Kidney epithelial cell (primary cell): ENCODE data around the gene KCNMA1. TPM values are rescaled to one million over a fixed set of nuclear protein-coding genes. Genes with fewer than 3 reads are reported as not detected.

Experiments used
- DNase-seq: peaks from one replicate; pipeline ENCODE4 v3.0.0-alpha.2; 2010; ENCODE audit warnings: low read depth
- H3K27me3 ChIP-seq: 2 replicates; pipeline ENCODE4 v1.6.0; 2011; ENCODE audit warnings: low read length; ENCODE audit not compliant: control insufficient read depth, insufficient read depth
- H3K36me3 ChIP-seq: 2 replicates; pipeline ENCODE4 v1.5.1; 2011; ENCODE audit warnings: low read length; ENCODE audit not compliant: control insufficient read depth, insufficient read depth
- H3K4me3 ChIP-seq: 2 replicates; pipeline ENCODE4 v1.5.1; 2011; ENCODE audit warnings: low read depth, mild to moderate bottlenecking, control low read depth, low read length
- total RNA-seq: library from RNA; depleted of rRNA; stranded (reverse); fragments of >200 nt; gene quantifications from 2 replicates; pipeline ENCODE4 v1.2.3, GENCODE V29; 2015
- TF ChIP-seq, protein P1 (sequence below): IDR thresholded peaks from 2 replicates; pipeline ENCODE4 v1.5.1; 2011; ENCODE audit warnings: mild to moderate bottlenecking, moderate library complexity, low read length, control low read depth, inconsistent platforms; ENCODE audit not compliant: insufficient read depth, poor library complexity, severe bottlenecking

Gene KCNMA1
- total RNA-seq, 1 donor from 2014 or later: 18.9 TPM

- DNase-seq: no peak
- Histone ChIP-seq H3K4me3 (no peak overlapping the region), H3K27me3 (no peaks in the 10 kb centered on the region), H3K36me3 (no peaks in the 10 kb centered on the region)
- TF ChIP-seq, protein P1, sequence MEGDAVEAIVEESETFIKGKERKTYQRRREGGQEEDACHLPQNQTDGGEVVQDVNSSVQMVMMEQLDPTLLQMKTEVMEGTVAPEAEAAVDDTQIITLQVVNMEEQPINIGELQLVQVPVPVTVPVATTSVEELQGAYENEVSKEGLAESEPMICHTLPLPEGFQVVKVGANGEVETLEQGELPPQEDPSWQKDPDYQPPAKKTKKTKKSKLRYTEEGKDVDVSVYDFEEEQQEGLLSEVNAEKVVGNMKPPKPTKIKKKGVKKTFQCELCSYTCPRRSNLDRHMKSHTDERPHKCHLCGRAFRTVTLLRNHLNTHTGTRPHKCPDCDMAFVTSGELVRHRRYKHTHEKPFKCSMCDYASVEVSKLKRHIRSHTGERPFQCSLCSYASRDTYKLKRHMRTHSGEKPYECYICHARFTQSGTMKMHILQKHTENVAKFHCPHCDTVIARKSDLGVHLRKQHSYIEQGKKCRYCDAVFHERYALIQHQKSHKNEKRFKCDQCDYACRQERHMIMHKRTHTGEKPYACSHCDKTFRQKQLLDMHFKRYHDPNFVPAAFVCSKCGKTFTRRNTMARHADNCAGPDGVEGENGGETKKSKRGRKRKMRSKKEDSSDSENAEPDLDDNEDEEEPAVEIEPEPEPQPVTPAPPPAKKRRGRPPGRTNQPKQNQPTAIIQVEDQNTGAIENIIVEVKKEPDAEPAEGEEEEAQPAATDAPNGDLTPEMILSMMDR: no peak
These were observed 92.0 kb downstream of the KCNMA1 start for GRCh38 chr10:77545585-77545984.

- TF ChIP-seq, protein P1: no peak
These were observed 93.0 kb downstream of the KCNMA1 start for GRCh38 chr10:77544617-77545016.

GRCh38 chr10:77542710-77543259 is 94.8 kb downstream of the KCNMA1 start:
- Histone ChIP-seq H3K27me3 (no peaks in the 10 kb centered on the region), H3K4me3 (no peak overlapping the region), H3K36me3 (no peaks in the 10 kb centered on the region)
- TF ChIP-seq, protein P1: no peak
- no peak for DNase-seq

More at GRCh38 chr10:77544617-77545016, 93.0 kb downstream of the KCNMA1 start:
- Histone ChIP-seq H3K4me3 (no peak overlapping the region), H3K36me3 (no peaks in the 10 kb centered on the region), H3K27me3 (no peaks in the 10 kb centered on the region)
- DNase-seq: no peak

GRCh38 chr10:77541944-77542343 is 95.7 kb downstream of the KCNMA1 start:
- no peak for DNase-seq
- TF ChIP-seq, protein P1: no peak
- Histone ChIP-seq H3K4me3 (no peak overlapping the region), H3K27me3 (no peaks in the 10 kb centered on the region), H3K36me3 (no peaks in the 10 kb centered on the region)

- Histone ChIP-seq H3K36me3 (no peaks in the 10 kb centered on the region), H3K4me3 (no peak overlapping the region), H3K27me3 (no peaks in the 10 kb centered on the region)
- DNase-seq: no peak
- TF ChIP-seq, protein P1: no peak
These were observed 96.4 kb downstream of the KCNMA1 start for GRCh38 chr10:77541247-77541646.
